Stimulated activated CD4-positive, alpha-beta T cell treated with anti-CD3 and anti-CD28 coated beads, Interleukin-12 subunit alpha, Interleukin-12 subunit beta, amount 100 ng/mL, for 24 hours (primary cell): Measurements from ENCODE around the gene GBX1.

Source experiments
- DNase-seq, 2 experiments: peaks; one replicate each; pipeline ENCODE4 v3.0.0-alpha.2; 2020; ENCODE audit warnings: low read depth in 2 of 2

GBX1 gene

GRCh38 chr7:151173386-151174245 is 6.1 kb upstream of the GBX1 start:
- DNase-seq, result no peak

GRCh38 chr7:151172273-151173141 is 5.0 kb upstream of the GBX1 start:
- DNase-seq, result peak; percentile 61

- no peak for DNase-seq
These were observed 1.3 kb upstream of the GBX1 start for GRCh38 chr7:151168787-151169162.

- DNase-seq, result peak in 1 of 2 experiments; percentile 54
These were observed 701 bp upstream of the GBX1 start for GRCh38 chr7:151168003-151168786.

GRCh38 chr7:151166629-151167196 is 781 bp downstream of the GBX1 start:
- no peak for DNase-seq

GRCh38 chr7:151161757-151162156 is 5.7 kb downstream of the GBX1 start:
- no peak for DNase-seq

GRCh38 chr7:151157645-151158329 is 9.7 kb downstream of the GBX1 start:
- no peak for DNase-seq

- no peak for DNase-seq
These were observed 14.6 kb downstream of the GBX1 start for GRCh38 chr7:151152643-151153513.

- no peak for DNase-seq
These were observed 17.1 kb downstream of the GBX1 start for GRCh38 chr7:151150388-151150787.

- no peak for DNase-seq
These were observed 18.9 kb downstream of the GBX1 start for GRCh38 chr7:151148319-151149259.

GRCh38 chr7:151146761-151147160 is 20.7 kb downstream of the GBX1 start:
- no peak for DNase-seq

- DNase-seq, result no peak
These were observed 23.1 kb downstream of the GBX1 start for GRCh38 chr7:151144387-151144786.

- no peak for DNase-seq
These were observed 24.1 kb downstream of the GBX1 start for GRCh38 chr7:151143261-151144015.

- DNase-seq, result no peak
These were observed 24.8 kb downstream of the GBX1 start for GRCh38 chr7:151142686-151143040.

GRCh38 chr7:151141855-151142685 is 25.4 kb downstream of the GBX1 start:
- DNase-seq, result no peak

- DNase-seq, result no peak
These were observed 26.1 kb downstream of the GBX1 start for GRCh38 chr7:151141311-151141854.

- DNase-seq, result no peak
These were observed 26.7 kb downstream of the GBX1 start for GRCh38 chr7:151140826-151141225.
